ENCODE measurements around the gene SSNA1.

DNA sequence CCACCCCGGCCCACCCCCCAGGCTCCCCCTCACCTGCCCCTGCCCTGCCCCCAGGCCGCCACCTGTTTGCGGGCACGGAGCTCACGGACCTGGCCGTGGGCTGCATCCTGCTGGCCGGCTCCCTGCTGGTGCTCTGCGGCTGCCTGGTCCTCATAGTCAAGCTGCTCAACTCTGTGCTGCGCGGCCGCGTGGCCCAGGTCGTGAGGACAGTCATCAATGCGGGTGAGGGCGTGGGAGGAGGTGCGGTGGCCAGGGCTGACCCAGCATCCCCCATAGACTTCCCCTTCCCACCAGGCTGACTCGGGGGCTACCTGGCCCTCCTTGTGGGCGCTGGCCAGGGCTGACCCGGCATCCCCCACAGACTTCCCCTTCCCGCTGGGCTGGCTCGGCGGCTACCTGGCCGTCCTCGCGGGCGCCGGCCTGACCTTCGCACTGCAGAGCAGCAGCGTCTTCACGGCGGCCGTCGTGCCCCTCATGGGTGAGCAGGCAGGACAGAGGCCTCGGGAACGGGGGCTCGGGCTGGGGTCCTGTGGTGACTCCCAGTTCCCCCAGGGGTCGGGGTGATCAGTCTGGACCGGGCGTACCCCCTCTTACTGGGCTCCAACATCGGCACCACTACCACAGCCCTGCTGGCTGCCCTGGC, 45.7 kb downstream of the SSNA1 start:
- TF ChIP-seq, protein P1, sequence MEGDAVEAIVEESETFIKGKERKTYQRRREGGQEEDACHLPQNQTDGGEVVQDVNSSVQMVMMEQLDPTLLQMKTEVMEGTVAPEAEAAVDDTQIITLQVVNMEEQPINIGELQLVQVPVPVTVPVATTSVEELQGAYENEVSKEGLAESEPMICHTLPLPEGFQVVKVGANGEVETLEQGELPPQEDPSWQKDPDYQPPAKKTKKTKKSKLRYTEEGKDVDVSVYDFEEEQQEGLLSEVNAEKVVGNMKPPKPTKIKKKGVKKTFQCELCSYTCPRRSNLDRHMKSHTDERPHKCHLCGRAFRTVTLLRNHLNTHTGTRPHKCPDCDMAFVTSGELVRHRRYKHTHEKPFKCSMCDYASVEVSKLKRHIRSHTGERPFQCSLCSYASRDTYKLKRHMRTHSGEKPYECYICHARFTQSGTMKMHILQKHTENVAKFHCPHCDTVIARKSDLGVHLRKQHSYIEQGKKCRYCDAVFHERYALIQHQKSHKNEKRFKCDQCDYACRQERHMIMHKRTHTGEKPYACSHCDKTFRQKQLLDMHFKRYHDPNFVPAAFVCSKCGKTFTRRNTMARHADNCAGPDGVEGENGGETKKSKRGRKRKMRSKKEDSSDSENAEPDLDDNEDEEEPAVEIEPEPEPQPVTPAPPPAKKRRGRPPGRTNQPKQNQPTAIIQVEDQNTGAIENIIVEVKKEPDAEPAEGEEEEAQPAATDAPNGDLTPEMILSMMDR (IDR thresholded peaks at IDR 0.05; ENCODE audit: borderline replicate concordance, extremely low read depth, low read length, poor library complexity, severe bottlenecking), result no peak
- no peak for TF ChIP-seq EZH2 (IDR thresholded peaks at IDR 0.05; ENCODE audit: borderline replicate concordance, low read depth, low read length, severe bottlenecking)

Data from DND-41 (cell line).